Kasumi-1 (cell line): ENCODE measurements around the gene ATG9B.
A peak's percentile ranks its signal among the peaks of the same experiment; 100 is the strongest.
"Not testable (repeated sequence)": the region's sequence is repeated elsewhere in the genome, so short reads cannot be mapped to it uniquely, and the experiment has no call there.

Experiments
- DNase-seq, 2 experiments: peaks; one replicate each; lab custom pipeline; 2025; lab: John Stamatoyannopoulos, UW

The ATG9B gene

DNA sequence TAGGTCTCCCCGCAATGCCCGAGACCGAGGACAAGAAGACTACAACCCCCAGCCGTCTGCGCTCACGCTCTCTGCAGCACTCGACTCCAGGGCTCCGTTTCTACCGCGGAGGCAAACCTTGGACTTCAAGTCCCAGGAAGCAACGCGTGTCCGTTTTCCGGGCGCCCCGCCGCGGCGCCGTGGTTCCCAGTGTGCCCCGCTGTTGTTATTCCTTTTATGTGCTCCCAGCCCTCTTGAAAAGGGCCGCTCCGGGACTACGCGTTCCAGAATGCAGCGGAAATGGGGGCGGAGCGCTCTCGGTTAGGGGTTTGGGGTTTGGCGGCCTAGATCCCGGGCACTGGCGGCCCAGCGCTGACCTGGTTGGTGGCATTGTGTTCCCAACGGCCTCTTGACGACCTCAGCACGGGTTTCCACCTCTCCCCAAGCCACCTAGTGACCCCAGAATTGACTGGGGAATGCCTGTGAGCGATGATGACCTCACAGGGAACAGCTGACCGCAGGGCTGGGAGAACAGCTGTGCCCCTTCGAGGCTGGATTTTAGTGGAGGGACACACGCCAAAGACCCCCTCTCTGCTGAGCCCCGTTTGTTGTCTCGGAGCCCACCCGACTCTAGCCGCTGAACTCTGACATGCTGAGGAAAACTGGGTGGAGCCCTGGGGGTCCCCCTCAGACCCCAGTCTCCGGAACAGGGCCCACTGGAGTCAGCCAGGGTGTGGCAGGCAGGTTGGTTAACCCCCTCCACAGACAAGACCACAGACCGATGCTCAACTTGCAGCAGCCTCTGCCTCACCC, 33.9 kb upstream of the ATG9B start:
- DNase-seq: peak; percentile 99 to 100

DNA sequence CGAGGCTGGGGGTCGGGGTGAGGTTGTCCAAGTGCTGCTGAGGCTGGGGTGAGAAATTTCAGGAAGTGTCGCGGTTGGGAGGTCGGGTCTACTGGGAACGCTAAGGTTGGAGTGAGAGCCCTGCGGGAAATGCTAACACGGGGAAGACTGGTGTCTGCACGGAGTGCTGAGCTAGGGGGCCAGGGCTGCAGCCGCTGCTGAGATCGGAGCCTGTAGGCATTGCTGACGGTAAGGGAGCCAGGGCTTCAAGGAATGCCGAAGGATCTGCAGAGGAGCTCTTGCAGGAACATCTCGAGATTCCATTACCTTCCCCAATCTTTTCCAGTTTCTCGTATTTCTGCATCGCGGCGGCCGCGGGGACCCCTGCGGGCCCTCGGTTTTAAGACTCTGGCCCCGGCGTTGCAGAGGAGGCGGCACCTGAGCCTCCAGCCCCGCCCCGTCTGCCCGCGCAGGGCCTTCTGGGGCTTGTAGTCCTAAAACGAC, 33.3 kb upstream of the ATG9B start, which contains the start of gene CDK5:
Gene CDK5, minus strand, starts transcription at position 392 of the 483 bp plus-strand sequence. Its CDS starts 49 bp downstream, at position 343.
- DNase-seq: peak in 1 of 2 experiments; percentile 56

DNA sequence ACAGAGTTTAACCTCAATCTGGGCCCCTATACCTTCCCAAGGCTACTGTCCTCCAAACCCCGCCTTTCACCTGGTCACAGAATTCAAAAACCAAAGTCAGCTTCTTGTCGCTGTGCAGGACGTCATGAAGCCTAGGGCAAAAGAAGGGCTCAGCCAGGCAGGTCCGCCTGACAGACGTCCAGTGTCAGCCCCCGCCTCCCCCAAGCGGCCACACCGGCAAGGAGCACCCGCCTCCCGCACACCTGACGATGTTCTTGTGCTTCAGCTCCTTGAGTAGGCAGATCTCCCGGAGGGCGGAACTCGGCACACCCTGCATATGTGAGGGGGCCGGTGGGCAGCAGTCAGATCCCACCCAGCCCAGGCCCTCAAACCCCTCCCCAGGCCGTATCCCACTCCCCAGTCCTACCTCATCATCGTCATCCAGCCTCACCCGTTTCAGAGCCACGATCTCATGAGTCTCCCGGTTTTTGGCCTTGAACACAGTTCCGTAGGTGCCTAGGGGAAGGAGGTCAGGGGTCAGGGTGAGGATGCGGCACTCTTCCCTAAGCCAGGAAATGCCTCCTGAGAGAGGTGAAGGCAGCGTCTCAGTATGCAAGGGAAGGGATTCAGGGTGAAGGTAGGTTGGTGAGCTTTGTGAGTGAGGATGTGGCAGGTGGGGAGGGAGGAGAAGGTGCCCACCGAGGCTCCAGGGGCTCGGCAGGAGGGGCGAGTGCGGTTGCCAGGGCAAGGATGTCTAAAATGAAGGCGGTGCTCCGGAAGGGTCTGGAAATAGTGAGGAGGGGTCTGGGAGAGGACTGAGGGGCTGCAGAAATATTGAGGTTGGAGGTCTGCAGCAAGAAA, 32.6 kb upstream of the ATG9B start:
- no peak for DNase-seq

DNA sequence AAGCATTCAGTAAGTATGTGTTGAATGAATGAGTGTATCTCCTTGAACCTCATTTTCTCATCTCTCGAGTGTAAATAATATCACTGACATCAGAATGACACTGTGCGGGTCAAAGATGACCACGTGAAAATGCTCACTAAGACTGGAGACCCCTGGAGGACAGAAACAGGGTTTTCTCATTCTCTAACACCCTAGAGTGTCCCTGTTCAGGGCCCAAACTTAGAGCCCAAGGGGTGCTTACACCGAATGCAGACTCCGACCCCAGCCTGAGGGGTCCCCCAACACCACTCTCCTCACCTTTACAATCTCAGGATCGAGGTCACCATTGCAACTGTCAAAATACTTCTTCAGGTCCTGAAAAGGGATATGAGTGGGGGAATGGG, 32.0 kb upstream of the ATG9B start:
- no peak for DNase-seq

DNA sequence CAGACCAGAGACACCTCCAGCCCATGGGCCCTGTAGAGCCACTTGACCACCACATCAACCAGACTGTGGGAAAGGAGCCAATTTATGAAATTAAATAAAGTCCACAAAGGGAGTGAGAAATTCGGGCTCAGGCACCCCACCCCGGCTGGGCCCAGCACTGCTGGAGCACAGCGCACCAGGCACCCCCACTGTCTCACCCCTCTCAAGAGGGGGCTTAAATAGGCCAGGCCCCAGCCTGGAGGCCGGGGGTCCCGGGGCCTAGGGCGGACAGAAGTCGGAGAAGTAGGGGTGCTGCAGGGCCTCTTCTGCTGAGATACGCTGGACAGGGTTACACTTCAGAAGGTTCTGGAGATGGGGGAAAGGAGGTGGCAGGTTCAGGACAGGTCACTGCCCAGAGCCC, 29.5 kb upstream of the ATG9B start:
- no peak for DNase-seq

DNA sequence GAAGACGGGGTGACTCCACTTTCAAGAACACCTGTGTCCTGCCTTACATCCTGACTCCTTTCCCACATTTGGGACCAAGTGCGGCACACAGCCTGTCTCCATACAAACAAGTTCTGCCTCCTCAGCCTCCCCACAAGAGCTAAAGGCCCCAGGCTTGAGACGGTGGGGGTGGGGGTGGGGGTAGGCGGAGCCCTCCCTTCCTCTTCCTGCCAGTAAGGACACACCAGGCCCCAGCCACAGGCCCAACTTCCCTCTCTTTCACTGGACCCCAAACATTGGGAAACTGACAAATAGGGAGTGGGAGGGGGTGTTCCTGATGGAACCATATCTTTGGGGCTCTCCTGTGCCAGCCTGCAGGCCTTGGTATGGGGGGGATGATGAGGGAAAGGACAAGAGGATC, 28.8 kb upstream of the ATG9B start:
- peak; percentile 31 to 35 for DNase-seq

DNA sequence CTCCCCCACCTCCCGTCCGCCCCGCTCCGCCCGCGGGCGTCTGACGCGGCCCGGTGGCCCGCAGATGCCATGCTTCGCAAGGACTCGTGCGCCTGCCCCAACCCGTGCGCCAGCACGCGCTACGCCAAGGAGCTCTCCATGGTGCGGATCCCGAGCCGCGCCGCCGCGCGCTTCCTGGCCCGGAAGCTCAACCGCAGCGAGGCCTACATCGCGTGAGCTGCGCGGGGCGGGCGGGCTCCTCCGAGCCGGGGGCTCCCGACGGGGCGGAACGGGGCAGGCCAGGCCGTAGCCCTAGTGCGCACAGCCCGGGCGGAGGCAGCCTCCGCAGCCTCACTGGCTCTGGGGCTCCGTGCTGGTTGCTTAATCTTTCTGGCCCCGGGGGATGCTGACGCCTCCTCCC, 26.8 kb upstream of the ATG9B start:
- DNase-seq: peak; percentile 46 to 59

DNA sequence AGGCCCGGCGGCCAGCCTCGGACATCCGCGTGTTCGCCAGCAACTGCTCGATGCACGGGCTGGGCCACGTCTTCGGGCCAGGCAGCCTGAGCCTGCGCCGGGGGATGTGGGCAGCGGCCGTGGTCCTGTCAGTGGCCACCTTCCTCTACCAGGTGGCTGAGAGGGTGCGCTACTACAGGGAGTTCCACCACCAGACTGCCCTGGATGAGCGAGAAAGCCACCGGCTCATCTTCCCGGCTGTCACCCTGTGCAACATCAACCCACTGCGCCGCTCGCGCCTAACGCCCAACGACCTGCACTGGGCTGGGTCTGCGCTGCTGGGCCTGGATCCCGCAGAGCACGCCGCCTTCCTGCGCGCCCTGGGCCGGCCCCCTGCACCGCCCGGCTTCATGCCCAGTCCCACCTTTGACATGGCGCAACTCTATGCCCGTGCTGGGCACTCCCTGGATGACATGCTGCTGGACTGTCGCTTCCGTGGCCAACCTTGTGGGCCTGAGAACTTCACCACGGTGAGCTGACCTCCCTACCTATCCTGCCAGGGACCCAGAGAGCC, 24.7 kb upstream of the ATG9B start:
- no peak for DNase-seq

DNA sequence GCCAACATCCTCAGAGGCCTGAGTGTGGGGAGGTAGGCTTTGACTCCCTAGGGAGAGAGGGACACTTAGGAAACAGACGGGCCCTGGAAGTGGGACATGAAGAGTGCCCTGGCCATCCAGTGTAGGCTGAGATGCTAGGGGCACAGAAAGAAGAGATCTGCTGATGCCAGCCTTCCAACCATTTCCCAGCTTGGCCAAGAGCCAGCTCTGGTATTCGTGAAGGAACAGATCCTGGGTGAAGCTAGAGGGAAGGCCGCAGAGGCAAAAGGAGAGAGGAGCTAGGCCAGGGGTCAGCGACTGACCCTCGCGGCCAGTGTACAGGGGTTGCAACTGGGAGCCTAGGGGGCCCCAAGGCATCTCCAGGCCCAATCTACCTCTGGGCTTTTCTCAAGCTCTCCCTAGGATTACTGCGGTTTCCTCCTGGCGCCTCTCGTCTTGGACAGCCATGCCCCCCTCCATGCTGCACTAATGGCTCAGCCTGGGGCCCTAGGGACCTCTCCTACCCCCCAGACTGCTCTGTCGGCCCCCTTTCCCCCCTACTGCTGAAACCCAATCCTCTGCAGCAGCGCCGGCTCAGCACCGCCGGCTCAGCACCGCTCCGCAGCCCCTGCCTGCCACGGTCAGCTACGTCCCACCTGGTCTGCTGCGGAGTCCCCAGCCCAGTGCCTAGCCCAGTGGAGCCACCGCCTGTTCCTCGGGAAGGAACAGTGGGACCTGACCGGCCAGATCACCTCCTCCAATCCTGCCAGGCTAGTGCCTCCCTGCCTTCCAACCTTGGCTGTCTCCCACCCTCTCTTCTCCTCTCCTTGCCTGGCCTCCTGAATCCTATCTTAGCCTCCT, 23.9 kb upstream of the ATG9B start, which contains the start of gene ASIC3:
Gene ASIC3, plus strand, starts transcription at position 556 of the 840 bp plus-strand sequence. CDS start 355 bp downstream, outside the sequence.
- DNase-seq: no peak

DNA sequence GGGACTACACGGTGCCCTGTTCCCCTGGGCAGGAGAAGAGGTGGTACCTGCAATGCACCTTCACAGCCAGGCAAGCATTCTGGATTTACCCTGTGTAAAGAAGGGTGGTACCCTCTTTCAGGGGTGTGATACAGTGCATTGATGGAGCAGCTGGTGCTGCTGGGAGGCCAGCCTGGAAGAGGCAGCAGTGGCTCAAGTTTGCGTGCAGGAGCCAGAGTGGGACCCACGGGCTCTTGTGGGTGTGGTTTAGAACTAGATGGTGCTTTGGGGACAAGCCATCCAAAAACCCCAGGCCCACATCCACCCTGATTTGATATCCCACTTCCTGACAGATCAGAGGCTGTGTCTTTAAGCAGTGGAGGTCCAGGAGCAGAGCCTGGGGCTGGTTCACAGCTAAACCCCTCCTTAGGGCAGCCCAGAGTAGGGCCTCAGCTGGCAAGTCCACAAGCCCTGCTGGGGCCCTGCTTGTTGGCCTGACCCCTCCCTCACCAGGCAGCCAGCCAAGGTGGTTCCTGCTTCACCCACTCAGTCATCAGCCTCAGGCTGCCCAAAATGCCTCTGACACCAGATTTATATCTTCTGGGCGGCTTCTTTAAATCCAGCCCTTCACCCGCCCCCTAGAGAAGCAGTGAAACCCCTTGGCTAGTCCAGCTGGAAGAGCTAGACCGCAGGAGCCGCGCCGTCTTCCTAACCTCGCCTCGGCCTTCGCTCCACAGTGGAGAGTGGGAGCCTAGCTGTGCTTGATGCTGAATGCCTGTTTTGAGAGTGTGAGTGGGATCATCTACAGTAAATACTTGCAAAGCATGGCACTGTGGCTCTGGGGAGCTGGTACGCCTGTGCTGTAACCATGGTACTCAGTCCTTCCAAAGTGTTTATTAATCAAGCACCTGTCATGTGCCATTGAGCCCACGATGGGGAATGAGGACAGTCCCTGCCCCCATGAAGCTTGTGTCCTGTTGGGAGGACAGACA, 22.6 kb upstream of the ATG9B start:
- DNase-seq: no peak

DNA sequence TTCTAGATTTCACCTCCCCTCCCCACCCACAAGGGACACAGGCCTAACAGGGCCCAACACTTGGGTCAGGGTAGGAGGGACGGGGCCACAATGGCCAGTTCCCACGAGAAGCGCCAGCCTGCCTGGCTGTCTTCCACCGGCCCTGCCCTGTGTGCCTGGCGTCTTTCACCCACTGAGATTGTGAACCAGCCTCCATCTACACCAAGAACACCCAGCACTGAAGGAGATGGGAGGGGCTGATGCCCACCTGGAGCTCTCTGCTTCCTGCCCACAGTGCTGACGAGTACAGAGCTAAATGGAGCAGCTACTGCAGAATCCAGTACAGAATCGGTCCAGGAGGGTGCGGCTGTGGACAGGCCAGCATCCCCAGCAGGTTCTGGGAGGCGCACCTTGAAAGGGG, 21.7 kb upstream of the ATG9B start:
- no peak for DNase-seq

DNA sequence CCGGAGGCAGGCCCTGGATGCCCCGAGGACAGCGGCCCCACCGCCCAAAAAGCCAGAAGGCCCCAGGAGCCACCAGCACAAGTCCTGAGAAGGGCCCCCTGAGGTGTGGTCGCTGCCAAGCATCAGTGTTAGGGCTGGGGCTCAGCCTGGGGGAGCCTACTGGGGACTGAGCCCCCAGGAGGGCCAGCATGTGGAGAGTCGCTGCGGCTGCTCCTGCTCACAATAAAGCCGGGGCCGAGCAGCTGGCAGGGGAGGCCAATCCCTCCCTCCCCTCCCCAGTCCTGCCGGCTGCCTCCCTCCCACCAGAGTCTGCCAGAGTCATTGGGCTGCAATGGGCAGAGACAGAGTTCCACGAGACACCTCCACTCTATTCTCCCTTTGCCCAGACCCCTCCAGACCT, 21.0 kb upstream of the ATG9B start:
- DNase-seq: no peak

DNA sequence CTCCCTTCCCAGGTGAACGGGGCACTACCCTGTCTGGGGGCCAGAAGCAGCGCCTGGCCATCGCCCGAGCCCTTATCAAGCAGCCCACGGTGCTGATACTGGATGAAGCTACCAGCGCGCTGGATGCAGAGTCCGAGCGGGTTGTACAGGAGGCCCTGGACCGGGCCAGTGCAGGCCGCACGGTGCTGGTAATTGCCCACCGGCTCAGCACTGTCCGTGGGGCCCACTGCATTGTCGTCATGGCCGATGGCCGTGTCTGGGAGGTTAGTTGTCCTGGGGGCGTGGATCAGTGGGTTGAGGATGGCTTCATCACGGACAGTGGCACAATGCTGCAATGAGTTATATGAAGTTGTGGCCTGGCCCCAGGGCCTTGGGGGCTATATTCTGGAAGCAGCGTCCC, 19.7 kb upstream of the ATG9B start:
- DNase-seq: no peak

DNA sequence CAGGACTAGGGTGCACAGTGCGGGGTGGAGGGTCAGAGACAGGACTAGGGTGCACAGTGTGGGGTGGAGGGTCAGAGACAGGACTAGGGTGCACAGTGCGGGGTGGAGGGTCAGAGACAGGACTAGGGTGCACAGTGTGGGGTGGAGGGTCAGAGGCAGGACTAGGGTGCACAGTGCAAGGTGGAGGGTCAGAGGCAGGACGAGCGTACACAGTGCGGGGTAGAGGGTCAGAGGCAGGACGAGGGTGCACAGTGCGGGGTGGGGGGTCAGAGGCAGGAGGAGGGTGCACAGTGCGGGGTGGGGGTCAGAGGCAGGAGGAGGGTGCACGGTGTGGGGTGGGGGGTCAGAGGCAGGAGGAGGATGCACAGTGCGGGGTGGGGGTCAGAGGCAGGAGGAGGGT, 19.2 kb upstream of the ATG9B start:
- DNase-seq: not testable (repeated sequence)

DNA sequence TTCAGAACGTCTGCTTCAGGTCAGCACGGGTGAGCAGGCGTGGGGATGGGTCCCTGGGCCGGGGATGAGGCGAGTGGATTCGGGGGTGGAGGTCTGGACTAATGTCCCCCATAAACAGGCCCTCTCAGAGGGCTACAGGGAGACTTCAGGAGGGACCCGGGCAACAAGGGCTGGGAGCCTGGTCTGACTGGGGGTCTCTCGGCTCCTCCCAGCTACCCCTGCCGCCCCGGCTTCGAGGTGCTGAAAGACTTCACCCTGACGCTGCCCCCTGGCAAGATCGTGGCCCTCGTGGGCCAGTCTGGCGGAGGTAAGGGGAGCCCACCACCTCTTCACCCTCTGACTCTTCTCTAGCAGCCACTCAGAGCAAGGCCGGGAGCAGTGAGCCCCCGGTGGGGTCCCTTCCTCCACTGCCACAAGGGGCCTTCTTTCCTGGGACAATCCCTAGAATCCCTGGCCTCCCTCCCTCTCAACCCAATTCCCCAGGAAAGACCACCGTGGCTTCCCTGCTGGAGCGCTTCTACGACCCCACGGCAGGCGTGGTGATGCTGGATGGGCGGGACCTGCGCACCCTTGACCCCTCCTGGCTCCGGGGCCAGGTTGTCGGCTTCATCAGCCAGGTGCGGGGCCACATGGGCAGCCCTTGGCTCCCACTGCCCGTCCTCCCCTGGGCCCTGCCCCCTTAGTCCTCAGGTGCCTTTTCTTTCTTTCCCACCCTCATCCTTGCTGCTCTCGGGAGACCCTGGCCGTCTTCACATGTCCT, 16.5 kb upstream of the ATG9B start:
- DNase-seq: no peak

DNA sequence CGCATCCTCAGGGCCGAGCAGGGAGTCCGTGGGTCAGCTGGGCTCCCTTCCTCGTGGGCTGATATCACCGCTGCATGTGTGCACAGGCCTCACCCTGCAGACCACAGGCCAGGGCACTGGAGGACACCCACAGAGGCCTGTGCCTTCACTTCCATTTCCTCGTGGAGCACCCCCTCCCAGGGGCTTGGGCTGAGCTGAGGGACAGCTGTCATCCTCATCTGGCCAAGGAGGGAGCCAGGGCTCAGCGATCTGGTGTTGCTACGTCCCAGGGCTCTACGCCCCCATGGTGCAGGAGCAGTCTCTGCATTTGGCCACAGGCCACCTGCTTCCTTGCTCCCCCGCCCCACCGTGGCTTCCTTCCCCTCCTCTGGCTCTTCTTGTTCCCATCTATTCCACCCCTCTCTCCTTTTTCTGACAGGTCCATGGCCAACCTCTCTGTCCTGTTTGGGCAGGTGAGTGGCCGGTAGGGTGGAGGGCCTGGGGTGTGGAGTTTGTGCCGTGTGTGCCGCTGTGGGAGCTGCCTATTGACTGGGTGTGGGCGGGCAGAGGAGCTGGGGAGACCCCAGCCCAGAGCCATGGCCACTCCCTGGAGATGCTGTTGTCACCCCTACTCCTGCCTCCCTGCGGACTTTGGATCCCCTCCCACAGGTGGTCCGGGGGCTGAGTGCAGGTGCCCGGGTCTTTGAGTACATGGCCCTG, 15.7 kb upstream of the ATG9B start:
- peak; percentile 36 to 43 for DNase-seq

DNA sequence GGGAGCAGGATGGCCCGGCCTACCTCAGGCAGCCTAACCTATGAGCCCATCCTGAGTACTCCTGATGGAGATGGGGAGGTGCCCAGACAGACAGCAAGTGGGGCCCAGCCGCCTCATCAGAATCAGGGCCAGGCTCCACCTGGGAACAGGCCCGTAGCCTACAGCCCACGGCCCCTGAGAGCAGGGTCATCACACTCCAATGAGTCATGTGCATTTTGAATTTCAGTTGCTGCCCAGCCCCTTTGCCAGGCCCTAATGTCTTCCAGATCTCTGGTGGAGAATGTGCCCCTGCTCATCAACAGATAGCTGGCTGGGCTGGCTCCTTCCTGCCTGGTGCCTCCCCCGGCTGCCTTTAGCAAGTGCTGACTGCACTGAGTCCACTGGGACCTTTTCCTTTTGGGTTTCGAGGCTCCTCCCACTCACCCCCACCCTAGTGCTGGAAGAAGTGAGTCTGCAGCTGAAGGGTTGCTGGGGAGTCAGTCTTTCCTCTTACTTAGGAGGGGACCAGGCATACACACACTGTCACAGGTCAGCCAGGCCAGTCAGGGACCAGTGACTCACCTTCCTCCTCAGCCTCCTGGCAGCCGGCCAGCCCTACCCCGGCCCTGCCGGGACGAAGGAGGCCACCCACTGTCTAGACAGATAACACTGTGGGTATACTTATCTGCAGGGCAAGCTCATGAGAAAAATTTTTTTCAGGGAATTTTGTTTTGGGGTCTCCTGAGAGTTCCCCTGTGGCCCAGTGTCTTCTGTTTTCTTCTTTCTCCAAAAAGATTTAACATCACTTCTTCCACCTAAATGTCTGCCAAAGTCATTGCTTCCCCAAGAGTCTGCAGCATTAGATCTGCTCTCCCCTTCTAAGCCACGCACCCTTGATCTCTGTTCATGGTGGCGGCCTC, 14.9 kb upstream of the ATG9B start:
- DNase-seq: peak; percentile 74 to 82

DNA sequence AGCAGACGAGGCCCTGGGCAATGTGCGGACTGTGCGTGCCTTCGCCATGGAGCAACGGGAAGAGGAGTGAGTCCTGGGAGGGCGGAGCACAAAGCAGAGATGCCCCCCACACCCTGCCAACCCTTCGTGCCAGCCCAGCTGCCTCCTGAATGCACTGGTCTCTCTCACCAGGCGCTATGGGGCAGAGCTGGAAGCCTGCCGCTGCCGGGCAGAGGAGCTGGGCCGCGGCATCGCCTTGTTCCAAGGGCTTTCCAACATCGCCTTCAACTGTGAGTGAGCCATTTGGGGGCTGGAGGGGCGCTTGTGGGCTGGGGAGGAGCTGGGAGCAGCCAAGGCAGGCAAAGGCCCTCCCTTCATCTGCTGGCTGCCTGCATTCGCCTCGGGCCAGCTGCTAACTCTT, 11.6 kb upstream of the ATG9B start:
- no peak for DNase-seq
